H54 (cell line): ENCODE measurements around the gene CTF1.

Experiments
- DNase-seq: peaks from one replicate; pipeline ENCODE4 v3.0.0; 2011; ENCODE audit warnings: low spot score, mixed read lengths; ENCODE audit not compliant: insufficient read length
- FAIRE-seq: peaks from 3 replicates; lab custom pipeline; 2011; peaks lifted over from hg19 to GRCh38; lab: Jason Lieb, UNC
- POLR2A ChIP-seq: IDR thresholded peaks from 2 replicates; pipeline ENCODE4 v1.6.1; 2011; ENCODE audit warnings: low read depth, mild to moderate bottlenecking, low read length

Gene CTF1

DNA sequence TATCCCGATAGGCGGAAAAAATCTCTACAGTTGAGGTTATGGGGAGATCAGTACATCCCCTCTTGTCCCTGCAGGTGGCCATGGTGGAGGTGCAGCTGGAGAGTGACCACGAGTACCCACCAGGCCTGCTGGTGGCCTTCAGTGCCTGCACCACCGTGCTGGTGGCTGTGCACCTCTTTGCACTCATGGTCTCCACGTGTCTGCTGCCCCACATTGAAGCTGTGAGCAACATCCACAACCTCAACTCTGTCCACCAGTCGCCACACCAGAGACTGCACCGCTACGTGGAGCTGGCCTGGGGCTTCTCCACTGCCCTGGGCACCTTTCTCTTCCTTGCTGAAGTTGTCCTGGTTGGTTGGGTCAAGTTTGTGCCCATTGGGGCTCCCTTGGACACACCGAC, 56.7 kb downstream of the CTF1 start:
- DNase-seq (no peak), FAIRE-seq (no peak)
- TF ChIP-seq POLR2A, result no peak
